ENCODE data around the gene CINP. TPM values are rescaled to one million over a fixed set of nuclear protein-coding genes. Genes with fewer than 3 reads are reported as not detected.
A peak's percentile ranks its signal among the peaks of the same experiment; 100 is the strongest.
"Not testable (repeated sequence)": the region's sequence is repeated elsewhere in the genome, so short reads cannot be mapped to it uniquely, and the experiment has no call there.

The CINP gene
- polyA plus RNA-seq, 2 donors = 29.2 to 43.4 TPM

DNA sequence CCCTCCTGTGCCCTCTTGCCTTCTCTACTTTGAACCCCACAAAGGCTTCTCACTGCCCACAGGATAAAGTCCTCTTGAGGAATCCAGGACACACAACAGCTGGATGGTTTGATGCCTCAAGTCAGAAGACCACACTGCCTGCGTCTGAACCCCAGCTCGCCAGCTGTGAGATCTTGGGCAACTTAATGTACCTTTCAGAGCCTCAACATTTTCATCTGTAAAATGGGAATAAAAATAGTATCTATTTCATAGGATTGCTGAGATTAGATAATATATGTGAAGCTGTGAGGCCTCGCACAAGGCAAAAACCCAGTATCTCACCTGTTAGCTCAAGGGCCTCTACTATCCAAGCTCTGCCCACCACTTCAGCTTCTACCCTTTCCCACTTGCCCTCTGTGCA lies 2.3 kb downstream of the CINP start:
- H3K4me1 ChIP-seq (ENCODE audit: control insufficient read depth in 2 of 2, insufficient read depth in 2 of 2, low read length in 1 of 2) = peaks cover 4% of the 10 kb centered on the region in 2 donors
- peaks cover 0 to 2% of the 10 kb centered on the region in 2 donors for H3K36me3 ChIP-seq (ENCODE audit: control insufficient read depth in 2 of 2, insufficient read depth in 2 of 2, low read length in 1 of 2)
- no peaks in the 10 kb centered on the region for H3K9me3 ChIP-seq (ENCODE audit: control insufficient read depth in 2 of 2, insufficient read depth in 1 of 2, low read depth in 1 of 2, low read length in 1 of 2)
- WGBS, 2 donors = 98 to 100% methylated on average over 3 of the region's 3 CpGs
- H3K27ac ChIP-seq (ENCODE audit: low read depth in 2 of 2, low read length in 1 of 2) = no peak overlapping the region
- no peaks in the 10 kb centered on the region for H3K27me3 ChIP-seq (ENCODE audit: control insufficient read depth in 1 of 2, insufficient read depth in 2 of 2, low read length in 2 of 2)
- no peak overlapping the region for H3K4me3 ChIP-seq (ENCODE audit: low read depth in 1 of 2, low read length in 2 of 2)

DNA sequence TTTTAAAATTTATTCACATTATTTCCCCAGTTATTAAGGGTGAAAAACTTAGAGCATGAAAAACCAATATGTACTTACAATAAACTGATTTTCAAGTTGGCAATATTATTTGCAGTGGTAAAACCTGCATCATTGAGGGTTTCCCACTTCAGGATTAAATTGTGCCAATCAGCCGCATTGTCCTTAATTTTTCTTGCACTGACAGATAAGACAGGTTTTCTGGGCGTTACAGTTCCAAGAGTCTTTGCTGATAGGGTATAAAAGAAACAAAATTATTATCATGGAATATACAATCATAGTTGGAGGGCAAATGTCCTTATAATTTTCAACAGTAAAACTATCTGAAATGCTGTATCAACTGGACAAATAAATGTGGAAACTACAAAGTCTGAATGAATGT lies 3.3 kb downstream of the CINP start:
- 95 to 98% methylated on average over 2 of the region's 2 CpGs for WGBS, 2 donors
- Histone ChIP-seq H3K4me3 (ENCODE audit: low read depth in 1 of 2, low read length in 2 of 2) (no peak overlapping the region), H3K27ac (ENCODE audit: low read depth in 2 of 2, low read length in 1 of 2) (no peak overlapping the region), H3K4me1 (ENCODE audit: control insufficient read depth in 2 of 2, insufficient read depth in 2 of 2, low read length in 1 of 2) (peaks cover 4% of the 10 kb centered on the region in 2 donors), H3K36me3 (ENCODE audit: control insufficient read depth in 2 of 2, insufficient read depth in 2 of 2, low read length in 1 of 2) (peaks cover 4 to 6% of the 10 kb centered on the region in 2 donors), H3K27me3 (ENCODE audit: control insufficient read depth in 1 of 2, insufficient read depth in 2 of 2, low read length in 2 of 2) (no peaks in the 10 kb centered on the region), H3K9me3 (ENCODE audit: control insufficient read depth in 2 of 2, insufficient read depth in 1 of 2, low read depth in 1 of 2, low read length in 1 of 2) (no peaks in the 10 kb centered on the region)

DNA sequence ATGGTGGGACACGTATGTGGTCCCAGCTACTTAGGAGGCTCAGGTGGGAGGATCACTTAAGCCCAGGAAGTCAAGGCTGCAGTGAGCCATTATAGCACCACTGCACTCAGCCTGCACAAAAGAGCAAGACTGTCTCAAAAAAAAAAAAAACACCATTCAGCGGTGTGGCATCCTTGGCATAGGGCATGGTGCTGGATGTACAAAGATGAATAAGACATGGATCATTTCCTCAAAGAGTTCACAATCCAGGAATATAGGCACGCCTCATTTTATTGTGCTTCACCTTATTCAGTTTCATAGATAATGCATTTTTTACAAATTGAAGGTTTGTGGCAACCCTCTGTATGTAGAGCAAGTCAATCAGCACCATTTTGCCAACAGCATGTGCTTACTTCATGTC lies 6.4 kb downstream of the CINP start:
- Histone ChIP-seq H3K27ac (ENCODE audit: low read depth in 2 of 2, low read length in 1 of 2) (no peak overlapping the region), H3K4me1 (ENCODE audit: control insufficient read depth in 2 of 2, insufficient read depth in 2 of 2, low read length in 1 of 2) (peaks cover 0 to 1% of the 10 kb centered on the region in 2 donors), H3K27me3 (ENCODE audit: control insufficient read depth in 1 of 2, insufficient read depth in 2 of 2, low read length in 2 of 2) (no peaks in the 10 kb centered on the region), H3K36me3 (ENCODE audit: control insufficient read depth in 2 of 2, insufficient read depth in 2 of 2, low read length in 1 of 2) (peaks cover 4 to 10% of the 10 kb centered on the region in 2 donors), H3K4me3 (ENCODE audit: low read depth in 1 of 2, low read length in 2 of 2) (no peak overlapping the region), H3K9me3 (ENCODE audit: control insufficient read depth in 2 of 2, insufficient read depth in 1 of 2, low read depth in 1 of 2, low read length in 1 of 2) (no peaks in the 10 kb centered on the region)
- WGBS, 2 donors = 84 to 86% methylated on average over 3 of the region's 3 CpGs

DNA sequence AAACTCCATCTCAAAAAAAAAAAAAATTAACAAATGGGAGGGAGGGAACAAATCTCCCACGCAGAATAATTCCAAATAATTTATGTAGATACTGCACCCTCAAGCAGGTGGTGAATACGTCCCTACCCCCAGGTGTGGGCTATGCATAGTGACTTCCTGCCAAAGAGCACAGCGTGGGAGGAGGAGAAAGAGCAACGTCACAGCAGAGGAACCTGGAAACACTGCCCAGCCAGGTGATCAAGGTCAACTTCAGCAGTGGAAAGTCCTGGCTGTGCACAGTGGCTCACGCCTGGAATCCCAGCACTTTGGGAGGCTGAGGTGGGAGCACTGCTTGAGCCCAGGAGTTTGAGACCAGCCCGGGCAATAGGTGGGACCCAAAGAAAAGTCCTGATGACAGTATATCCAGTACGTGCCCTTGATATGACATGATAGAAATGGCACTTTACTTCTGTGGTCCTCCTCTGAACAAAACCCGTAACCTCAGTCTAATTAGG lies 9.5 kb downstream of the CINP start:
- H3K4me3 ChIP-seq (ENCODE audit: low read depth in 1 of 2, low read length in 2 of 2) = no peak overlapping the region
- 82 to 83% methylated on average over 8 of the region's 8 CpGs for WGBS, 2 donors
- H3K27me3 ChIP-seq (ENCODE audit: control insufficient read depth in 1 of 2, insufficient read depth in 2 of 2, low read length in 2 of 2) = no peaks in the 10 kb centered on the region
- no peaks in the 10 kb centered on the region for H3K9me3 ChIP-seq (ENCODE audit: control insufficient read depth in 2 of 2, insufficient read depth in 1 of 2, low read depth in 1 of 2, low read length in 1 of 2)
- H3K27ac ChIP-seq (ENCODE audit: low read depth in 2 of 2, low read length in 1 of 2) = no peak overlapping the region
- peaks cover 8 to 19% of the 10 kb centered on the region in 2 donors for H3K36me3 ChIP-seq (ENCODE audit: control insufficient read depth in 2 of 2, insufficient read depth in 2 of 2, low read length in 1 of 2)
- peaks cover 0 to 2% of the 10 kb centered on the region in 2 donors for H3K4me1 ChIP-seq (ENCODE audit: control insufficient read depth in 2 of 2, insufficient read depth in 2 of 2, low read length in 1 of 2)

DNA sequence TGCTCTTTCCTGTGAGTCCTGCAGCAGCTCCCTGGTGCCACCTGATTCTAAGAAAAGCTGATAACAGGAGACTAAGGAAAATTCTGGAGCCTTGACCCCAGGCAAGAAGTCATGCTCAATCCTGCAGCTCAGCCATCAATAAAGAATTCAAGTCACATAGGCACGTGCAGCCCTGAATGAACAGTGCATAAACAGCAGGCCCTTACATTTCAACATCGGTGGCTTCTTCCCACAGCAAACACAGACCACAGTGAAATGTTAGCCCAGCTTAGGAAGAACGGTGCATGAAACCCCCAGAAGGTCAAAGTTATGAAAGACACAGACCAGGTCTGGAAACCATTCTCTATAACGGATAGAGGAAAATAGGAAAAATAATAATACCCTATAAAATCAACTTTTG lies 10.5 kb downstream of the CINP start:
- Histone ChIP-seq H3K27me3 (ENCODE audit: control insufficient read depth in 1 of 2, insufficient read depth in 2 of 2, low read length in 2 of 2) (no peaks in the 10 kb centered on the region), H3K9me3 (ENCODE audit: control insufficient read depth in 2 of 2, insufficient read depth in 1 of 2, low read depth in 1 of 2, low read length in 1 of 2) (no peaks in the 10 kb centered on the region), H3K36me3 (ENCODE audit: control insufficient read depth in 2 of 2, insufficient read depth in 2 of 2, low read length in 1 of 2) (peaks cover 9 to 19% of the 10 kb centered on the region in 2 donors), H3K27ac (ENCODE audit: low read depth in 2 of 2, low read length in 1 of 2) (no peak overlapping the region), H3K4me1 (ENCODE audit: control insufficient read depth in 2 of 2, insufficient read depth in 2 of 2, low read length in 1 of 2) (peaks cover 0 to 2% of the 10 kb centered on the region in 2 donors), H3K4me3 (ENCODE audit: low read depth in 1 of 2, low read length in 2 of 2) (no peak overlapping the region)
- 88 to 96% methylated on average over 4 of the region's 4 CpGs for whole genome bisulfite sequencing, 2 donors

DNA sequence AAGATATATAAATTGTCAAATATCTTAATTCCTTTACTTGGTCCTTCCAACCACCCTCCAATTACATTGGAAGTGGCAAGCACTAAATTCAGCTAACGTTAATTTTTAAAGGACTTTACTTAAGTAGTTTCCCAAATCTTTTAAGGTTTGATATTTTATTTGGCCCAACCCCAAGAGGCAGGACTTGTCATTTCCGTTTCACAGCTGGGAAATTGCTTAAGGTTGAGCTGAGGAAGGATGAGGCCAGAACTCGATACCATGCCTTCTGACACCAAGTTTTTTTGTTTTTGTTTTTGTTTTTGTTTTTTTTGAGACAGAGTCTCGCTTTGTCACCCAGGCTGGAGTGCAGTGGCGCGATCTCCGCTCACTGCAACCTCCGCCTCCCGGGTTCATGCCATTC lies 11.1 kb downstream of the CINP start:
- not testable (repeated sequence) for H3K27ac ChIP-seq (ENCODE audit: low read depth in 2 of 2, low read length in 1 of 2); H3K27me3 ChIP-seq (ENCODE audit: control insufficient read depth in 1 of 2, insufficient read depth in 2 of 2, low read length in 2 of 2); H3K4me1 ChIP-seq (ENCODE audit: control insufficient read depth in 2 of 2, insufficient read depth in 2 of 2, low read length in 1 of 2); H3K4me3 ChIP-seq (ENCODE audit: low read depth in 1 of 2, low read length in 2 of 2); H3K9me3 ChIP-seq (ENCODE audit: control insufficient read depth in 2 of 2, insufficient read depth in 1 of 2, low read depth in 1 of 2, low read length in 1 of 2)
- 82 to 87% methylated on average over 8 to 9 of the region's 9 CpGs for WGBS, 2 donors
- H3K36me3 ChIP-seq (ENCODE audit: control insufficient read depth in 2 of 2, insufficient read depth in 2 of 2, low read length in 1 of 2) = peaks cover 9 to 22% of the 10 kb centered on the region in 2 donors

DNA sequence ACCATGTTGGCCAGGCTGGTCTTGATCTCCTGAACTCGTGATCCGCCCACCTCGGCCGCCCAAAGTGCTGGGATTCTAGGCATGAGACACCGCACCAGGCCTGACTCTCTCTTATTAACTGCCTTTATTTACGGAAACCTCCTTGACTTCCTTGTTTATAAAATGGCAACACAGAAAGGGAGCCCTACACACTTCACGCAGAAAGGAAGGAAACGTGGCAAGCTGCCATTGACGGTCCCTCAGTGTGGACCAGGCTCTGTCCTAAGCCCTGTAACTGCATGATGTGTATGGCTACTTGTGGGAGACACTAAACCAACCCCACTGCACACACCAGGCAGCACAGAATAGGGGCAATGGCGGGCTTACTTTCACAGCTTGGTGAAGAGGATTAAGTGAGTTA lies 11.7 kb downstream of the CINP start:
- Histone ChIP-seq H3K4me3 (ENCODE audit: low read depth in 1 of 2, low read length in 2 of 2) (no peak overlapping the region), H3K27ac (ENCODE audit: low read depth in 2 of 2, low read length in 1 of 2) (peak overlapping the region; percentile 12 to 58), H3K36me3 (ENCODE audit: control insufficient read depth in 2 of 2, insufficient read depth in 2 of 2, low read length in 1 of 2) (peaks cover 9 to 26% of the 10 kb centered on the region in 2 donors), H3K4me1 (ENCODE audit: control insufficient read depth in 2 of 2, insufficient read depth in 2 of 2, low read length in 1 of 2) (peaks cover 0 to 2% of the 10 kb centered on the region in 2 donors), H3K27me3 (ENCODE audit: control insufficient read depth in 1 of 2, insufficient read depth in 2 of 2, low read length in 2 of 2) (no peaks in the 10 kb centered on the region), H3K9me3 (ENCODE audit: control insufficient read depth in 2 of 2, insufficient read depth in 1 of 2, low read depth in 1 of 2, low read length in 1 of 2) (no peaks in the 10 kb centered on the region)
- 87 to 91% methylated on average over 10 of the region's 10 CpGs for WGBS, 2 donors

DNA sequence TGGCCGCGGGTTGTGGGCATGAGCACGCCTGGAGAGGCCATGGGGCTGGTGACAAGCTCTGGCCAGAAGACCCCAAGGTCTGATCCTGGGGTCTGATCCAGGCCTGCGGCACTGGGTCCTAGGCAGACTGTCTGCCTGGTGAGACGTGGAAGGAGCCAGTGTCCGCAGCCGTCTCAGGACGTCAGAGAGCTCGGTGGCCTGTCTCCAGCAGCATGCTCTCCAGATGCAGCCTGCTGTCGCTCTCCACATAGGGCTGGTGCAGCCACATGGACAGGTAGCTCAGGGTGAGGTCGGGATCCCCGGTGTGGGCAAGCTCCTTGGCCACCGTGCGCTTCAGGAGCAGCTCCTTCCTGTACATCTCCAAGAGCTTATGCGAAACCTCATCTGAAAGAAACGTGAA lies 14.3 kb downstream of the CINP start:
- Histone ChIP-seq H3K4me3 (ENCODE audit: low read depth in 1 of 2, low read length in 2 of 2) (no peak overlapping the region), H3K27me3 (ENCODE audit: control insufficient read depth in 1 of 2, insufficient read depth in 2 of 2, low read length in 2 of 2) (no peaks in the 10 kb centered on the region), H3K36me3 (ENCODE audit: control insufficient read depth in 2 of 2, insufficient read depth in 2 of 2, low read length in 1 of 2) (peaks cover 10 to 27% of the 10 kb centered on the region in 2 donors), H3K9me3 (ENCODE audit: control insufficient read depth in 2 of 2, insufficient read depth in 1 of 2, low read depth in 1 of 2, low read length in 1 of 2) (no peaks in the 10 kb centered on the region), H3K4me1 (ENCODE audit: control insufficient read depth in 2 of 2, insufficient read depth in 2 of 2, low read length in 1 of 2) (peaks cover 0 to 2% of the 10 kb centered on the region in 2 donors), H3K27ac (ENCODE audit: low read depth in 2 of 2, low read length in 1 of 2) (no peak overlapping the region)
- 90 to 94% methylated on average over 16 of the region's 16 CpGs for WGBS, 2 donors

DNA sequence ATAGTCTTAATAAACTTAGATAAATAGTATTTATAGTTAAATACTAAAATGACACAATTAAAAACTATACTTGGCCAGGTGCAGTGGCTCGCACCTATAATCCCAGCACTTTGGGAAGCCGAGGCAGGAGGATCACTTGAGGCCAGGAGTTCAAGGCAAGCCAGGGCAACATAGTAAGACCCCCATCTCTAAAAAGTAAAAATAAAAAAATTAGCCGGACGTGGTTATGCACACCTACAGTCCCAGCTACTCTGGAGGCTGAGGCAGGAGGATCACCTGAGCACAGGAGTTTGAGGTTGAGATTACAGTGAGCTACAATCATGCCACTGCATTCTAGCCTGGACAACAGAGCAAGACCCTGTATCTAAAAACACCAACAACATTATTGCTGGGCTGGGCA lies 16.0 kb downstream of the CINP start:
- 96% methylated on average over 4 of the region's 4 CpGs for WGBS, 2 donors
- Histone ChIP-seq H3K36me3 (ENCODE audit: control insufficient read depth in 2 of 2, insufficient read depth in 2 of 2, low read length in 1 of 2) (peaks cover 10 to 36% of the 10 kb centered on the region in 2 donors), H3K4me1 (ENCODE audit: control insufficient read depth in 2 of 2, insufficient read depth in 2 of 2, low read length in 1 of 2) (peaks cover 0 to 2% of the 10 kb centered on the region in 2 donors), H3K27me3 (ENCODE audit: control insufficient read depth in 1 of 2, insufficient read depth in 2 of 2, low read length in 2 of 2) (no peaks in the 10 kb centered on the region), H3K9me3 (ENCODE audit: control insufficient read depth in 2 of 2, insufficient read depth in 1 of 2, low read depth in 1 of 2, low read length in 1 of 2) (no peaks in the 10 kb centered on the region), H3K4me3 (ENCODE audit: low read depth in 1 of 2, low read length in 2 of 2) (no peak overlapping the region), H3K27ac (ENCODE audit: low read depth in 2 of 2, low read length in 1 of 2) (no peak overlapping the region)

DNA sequence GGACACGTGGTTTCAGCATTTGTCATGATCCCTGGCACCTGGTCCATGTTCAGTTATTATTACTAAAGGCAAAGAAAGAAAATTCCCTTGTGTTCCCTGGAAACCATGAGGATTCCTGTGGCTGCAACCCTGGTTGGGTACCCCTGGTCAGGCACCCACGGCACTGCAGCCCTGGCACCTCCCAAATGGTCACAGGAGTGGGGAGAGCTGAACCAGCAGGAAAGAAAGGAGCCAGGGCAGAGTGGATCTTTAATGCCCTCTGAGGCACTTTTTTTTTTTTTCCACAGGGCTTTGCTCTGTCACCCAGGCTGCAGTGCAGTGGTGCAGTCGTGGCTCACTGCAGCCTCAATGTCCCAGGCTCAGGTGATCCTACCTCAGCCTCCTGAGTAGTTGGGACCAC lies 17.5 kb downstream of the CINP start:
- H3K36me3 ChIP-seq (ENCODE audit: control insufficient read depth in 2 of 2, insufficient read depth in 2 of 2, low read length in 1 of 2) = peaks cover 10 to 39% of the 10 kb centered on the region in 2 donors
- H3K4me3 ChIP-seq (ENCODE audit: low read depth in 1 of 2, low read length in 2 of 2) = no peak overlapping the region
- 73 to 81% methylated on average over 3 of the region's 3 CpGs for WGBS, 2 donors

More for the DNA sequence above, 17.5 kb downstream of the CINP start:
- H3K4me1 ChIP-seq (ENCODE audit: control insufficient read depth in 2 of 2, insufficient read depth in 2 of 2, low read length in 1 of 2) = no peaks in the 10 kb centered on the region
- no peaks in the 10 kb centered on the region for H3K9me3 ChIP-seq (ENCODE audit: control insufficient read depth in 2 of 2, insufficient read depth in 1 of 2, low read depth in 1 of 2, low read length in 1 of 2)
- no peaks in the 10 kb centered on the region for H3K27me3 ChIP-seq (ENCODE audit: control insufficient read depth in 1 of 2, insufficient read depth in 2 of 2, low read length in 2 of 2)
- no peak overlapping the region for H3K27ac ChIP-seq (ENCODE audit: low read depth in 2 of 2, low read length in 1 of 2)
